OCI-LY3 (cell line): Measurements from ENCODE around the gene KRT81.
A peak's percentile ranks its signal among the peaks of the same experiment; 100 is the strongest.
"Not testable (repeated sequence)": the region's sequence is repeated elsewhere in the genome, so short reads cannot be mapped to it uniquely, and the experiment has no call there.

Experiments used
- H2AFZ ChIP-seq: fragments of 200-600, 300-600 bp; shearing (Covaris generic); 2 replicates; pipeline ENCODE4 v1.6.0; 2014; ENCODE audit warnings: antibody characterized with exemption, low read depth, low read length
- H3K27ac ChIP-seq: fragments of 200-600, 300-600 bp; sonication (generic); 2 replicates; pipeline ENCODE4 v1.5.1; 2014; ENCODE audit warnings: mild to moderate bottlenecking, low read length, moderate library complexity, mixed read lengths
- H3K27me3 ChIP-seq: fragments of 200-600, 300-600 bp; sonication (generic); 2 replicates; pipeline ENCODE4 v1.6.1; 2014; ENCODE audit warnings: low read depth, low read length, mixed read lengths
- H3K36me3 ChIP-seq: fragments of 200-600, 300-600 bp; sonication (generic); replicated peaks from 2 replicates; pipeline ENCODE3; 2014; ENCODE audit warnings: low read depth, low read length, mixed read lengths
- H3K4me1 ChIP-seq: fragments of 300-600, 200-600 bp; sonication (generic); 2 replicates; pipeline ENCODE4 v1.6.1; 2014; ENCODE audit warnings: low read length, mixed read lengths
- H3K4me2 ChIP-seq: fragments of 200-600, 300-600 bp; sonication (generic); 2 replicates; pipeline ENCODE4 v1.6.1; 2014; ENCODE audit warnings: low read length, mixed read lengths
- H3K4me3 ChIP-seq: fragments of 300-600, 200-600 bp; sonication (generic); 2 replicates; pipeline ENCODE4 v1.5.1; 2014; ENCODE audit warnings: antibody characterized with exemption, mild to moderate bottlenecking, low read length, moderate library complexity
- H3K79me2 ChIP-seq: fragments of 300-600, 200-600 bp; shearing (Covaris generic); 2 replicates; pipeline ENCODE4 v1.6.1; 2014; ENCODE audit warnings: mild to moderate bottlenecking, low read length, mixed read lengths
- H3K9ac ChIP-seq: fragments of 300-600, 200-600 bp; shearing (Covaris generic); 2 replicates; pipeline ENCODE4 v1.6.0; 2014; ENCODE audit warnings: mild to moderate bottlenecking, low read length, moderate library complexity
- H3K9me3 ChIP-seq: fragments of 200-600, 300-600 bp; shearing (Covaris generic); 2 replicates; pipeline ENCODE4 v1.6.1; 2014; ENCODE audit warnings: low read length, mixed read lengths; ENCODE audit not compliant: insufficient read depth
- H4K20me1 ChIP-seq: fragments of 200-600, 300-600 bp; sonication (generic); 2 replicates; pipeline ENCODE4 v1.6.1; 2016; ENCODE audit warnings: low read length, mixed read lengths; ENCODE audit not compliant: insufficient read depth
- CTCF ChIP-seq: fragments of 200-600, 300-600 bp; sonication (generic); IDR thresholded peaks from 2 replicates; pipeline ENCODE4 v1.5.1; 2014; ENCODE audit warnings: antibody characterized with exemption, low read length, low read depth
- EZH2phosphoT487 ChIP-seq: fragments of 200-600 bp; shearing (Covaris generic); IDR thresholded peaks from 2 replicates; pipeline ENCODE4 v1.6.1; 2018; ENCODE audit warnings: antibody characterized with exemption, mixed run types, low read depth

KRT81 gene

DNA sequence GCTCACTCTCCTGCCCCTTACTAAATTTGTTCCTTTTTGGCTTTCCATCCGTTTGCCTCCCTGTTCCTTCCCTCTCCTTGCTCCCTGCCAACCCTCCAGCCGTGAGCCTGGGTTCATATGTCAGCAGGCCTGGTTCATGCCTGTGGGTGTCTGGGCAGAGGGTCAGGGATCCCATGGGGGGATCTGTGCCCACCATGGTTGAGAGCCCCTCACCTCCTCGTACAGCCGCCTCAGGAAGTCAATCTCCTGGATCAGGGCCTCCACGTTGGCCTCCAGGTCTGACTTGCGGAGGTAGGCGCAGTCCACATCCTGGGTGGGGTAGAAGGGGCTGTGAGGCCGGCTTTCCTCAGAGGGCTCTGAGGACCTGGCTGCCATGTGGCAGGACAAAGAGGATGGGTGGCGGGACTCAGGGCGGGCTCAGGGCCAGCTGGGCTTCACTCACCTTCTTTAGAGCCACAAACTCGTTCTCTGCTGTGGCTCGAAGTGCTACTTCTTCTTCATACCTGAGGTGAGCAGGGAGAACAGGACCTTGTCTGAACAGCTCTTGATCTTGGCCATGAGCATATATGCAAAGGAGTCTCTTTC is 26.2 kb upstream of the KRT81 start:
- no peaks in the 10 kb centered on the region for H3K4me1 ChIP-seq
- H3K9me3 ChIP-seq, result no peaks in the 10 kb centered on the region
- no peaks in the 10 kb centered on the region for H3K36me3 ChIP-seq
- H3K9ac ChIP-seq, result no peak overlapping the region
- peaks cover 46% of the 10 kb centered on the region for H3K27me3 ChIP-seq
- H3K4me3 ChIP-seq, result no peak overlapping the region
- TF ChIP-seq EZH2phosphoT487, result no peak
- H4K20me1 ChIP-seq, result no peaks in the 10 kb centered on the region
- no peak overlapping the region for H2AFZ ChIP-seq
- H3K79me2 ChIP-seq, result no peaks in the 10 kb centered on the region
- no peak overlapping the region for H3K27ac ChIP-seq
- no peak overlapping the region for H3K4me2 ChIP-seq

DNA sequence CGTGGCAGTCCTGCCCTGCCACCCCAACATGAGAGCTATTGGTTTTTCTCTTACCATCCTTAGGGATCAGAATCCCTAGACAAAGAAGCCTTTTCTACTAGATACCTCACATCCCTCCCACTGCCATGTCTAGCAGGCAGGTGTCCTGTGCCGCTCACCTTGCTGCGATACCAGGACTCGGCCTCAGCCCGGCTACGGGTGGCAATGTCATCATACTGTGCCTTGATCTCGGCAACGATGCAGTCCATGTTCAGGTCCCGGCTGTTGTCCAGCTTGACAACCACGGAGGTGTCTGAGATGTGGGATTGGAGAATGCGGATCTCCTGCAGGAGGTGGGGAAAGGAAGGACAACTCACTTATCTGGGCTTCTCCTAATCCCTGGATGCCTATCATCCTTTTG is 25.4 kb upstream of the KRT81 start:
- Histone ChIP-seq H3K27ac (no peak overlapping the region), H4K20me1 (no peaks in the 10 kb centered on the region), H3K27me3 (peaks cover 46% of the 10 kb centered on the region), H3K36me3 (no peaks in the 10 kb centered on the region), H3K4me2 (no peak overlapping the region), H3K9me3 (no peaks in the 10 kb centered on the region), H3K4me1 (no peaks in the 10 kb centered on the region), H3K4me3 (no peak overlapping the region), H2AFZ (no peak overlapping the region), H3K79me2 (no peaks in the 10 kb centered on the region), H3K9ac (no peak overlapping the region)
- TF ChIP-seq CTCF (no peak), EZH2phosphoT487 (no peak)

DNA sequence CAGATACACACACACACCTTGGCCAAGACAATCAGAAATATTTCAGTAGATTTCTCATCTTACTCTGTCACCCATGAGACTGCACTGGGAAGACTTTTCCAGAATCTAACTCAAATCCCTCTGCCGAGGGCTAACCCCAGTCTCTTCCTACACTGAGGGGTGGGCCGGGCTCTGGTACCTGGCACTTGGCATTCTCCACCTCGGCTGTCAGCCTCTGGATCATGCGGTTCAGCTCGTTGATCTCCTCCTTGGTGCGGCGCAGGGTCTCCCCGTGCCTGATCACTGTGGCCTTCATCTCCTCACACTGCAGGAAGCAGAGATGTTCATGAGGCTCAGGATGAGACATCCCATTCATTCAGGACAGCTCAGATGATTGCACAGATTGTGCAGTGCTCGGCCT is 25.0 kb upstream of the KRT81 start:
- Histone ChIP-seq H3K9ac (no peak overlapping the region), H3K4me2 (no peak overlapping the region), H3K36me3 (no peaks in the 10 kb centered on the region), H3K9me3 (no peaks in the 10 kb centered on the region), H3K27me3 (peaks cover 44% of the 10 kb centered on the region), H3K79me2 (no peaks in the 10 kb centered on the region), H4K20me1 (no peaks in the 10 kb centered on the region), H3K4me1 (no peaks in the 10 kb centered on the region), H2AFZ (no peak overlapping the region), H3K4me3 (no peak overlapping the region), H3K27ac (no peak overlapping the region)
- no peak for TF ChIP-seq CTCF
- TF ChIP-seq EZH2phosphoT487, result no peak

GRCh38 chr12:52315721-52316120 is 24.4 kb upstream of the KRT81 start:
- H3K27ac ChIP-seq, H3K9ac ChIP-seq, H2AFZ ChIP-seq, H3K4me2 ChIP-seq, H3K4me1 ChIP-seq, H3K79me2 ChIP-seq, H4K20me1 ChIP-seq, H3K4me3 ChIP-seq, H3K36me3 ChIP-seq, H3K9me3 ChIP-seq: not testable (repeated sequence)
- TF ChIP-seq CTCF, result peak; percentile 45; the same call in 1 of the 2 replicates
- peaks cover 48% of the 10 kb centered on the region for H3K27me3 ChIP-seq

DNA sequence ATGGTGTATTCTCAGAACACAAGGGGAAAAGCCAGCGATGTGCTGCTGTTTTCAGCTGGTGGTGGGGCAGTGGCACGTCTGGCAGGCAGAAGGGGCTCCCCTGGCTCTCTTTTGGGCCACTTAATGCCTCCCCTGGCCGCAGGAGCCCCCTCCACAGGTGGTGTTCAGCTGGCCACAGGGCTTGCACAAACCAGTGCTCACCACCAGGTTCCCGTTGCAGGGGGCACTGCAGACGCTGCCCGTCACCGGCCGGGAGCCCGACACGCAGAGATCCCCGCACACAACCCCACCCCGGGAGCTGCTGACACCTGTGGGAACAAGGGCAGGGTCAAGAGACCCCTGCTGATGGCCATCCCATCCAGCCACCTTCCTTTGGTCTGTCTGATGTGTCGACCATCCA is 23.2 kb upstream of the KRT81 start:
- peaks cover 37% of the 10 kb centered on the region for H3K27me3 ChIP-seq

More for the DNA sequence above, 23.2 kb upstream of the KRT81 start:
- Histone ChIP-seq H3K9ac (no peak overlapping the region), H3K4me1 (no peaks in the 10 kb centered on the region), H3K9me3 (no peaks in the 10 kb centered on the region), H2AFZ (no peak overlapping the region), H3K79me2 (no peaks in the 10 kb centered on the region), H3K4me3 (no peak overlapping the region), H3K27ac (no peak overlapping the region), H4K20me1 (no peaks in the 10 kb centered on the region), H3K36me3 (no peaks in the 10 kb centered on the region), H3K4me2 (no peak overlapping the region)
- no peak for TF ChIP-seq EZH2phosphoT487
- TF ChIP-seq CTCF, result no peak
